Stimulated activated CD8-positive, alpha-beta memory T cell treated with anti-CD3 and anti-CD28 coated beads, Interleukin-7, amount 100 ng/mL, for 48 hours (primary cell): Measurements from ENCODE around the gene ANKRD55.
"Not testable (repeated sequence)": the region's sequence is repeated elsewhere in the genome, so short reads cannot be mapped to it uniquely, and the experiment has no call there.

Source experiments
- DNase-seq, 2 donors: peaks; one replicate each; pipeline ENCODE4 v3.0.0-alpha.2; 2020; ENCODE audit warnings: low read depth in 1 of 2; ENCODE audit errors: extremely low read depth in 1 of 2

Gene ANKRD55

DNA sequence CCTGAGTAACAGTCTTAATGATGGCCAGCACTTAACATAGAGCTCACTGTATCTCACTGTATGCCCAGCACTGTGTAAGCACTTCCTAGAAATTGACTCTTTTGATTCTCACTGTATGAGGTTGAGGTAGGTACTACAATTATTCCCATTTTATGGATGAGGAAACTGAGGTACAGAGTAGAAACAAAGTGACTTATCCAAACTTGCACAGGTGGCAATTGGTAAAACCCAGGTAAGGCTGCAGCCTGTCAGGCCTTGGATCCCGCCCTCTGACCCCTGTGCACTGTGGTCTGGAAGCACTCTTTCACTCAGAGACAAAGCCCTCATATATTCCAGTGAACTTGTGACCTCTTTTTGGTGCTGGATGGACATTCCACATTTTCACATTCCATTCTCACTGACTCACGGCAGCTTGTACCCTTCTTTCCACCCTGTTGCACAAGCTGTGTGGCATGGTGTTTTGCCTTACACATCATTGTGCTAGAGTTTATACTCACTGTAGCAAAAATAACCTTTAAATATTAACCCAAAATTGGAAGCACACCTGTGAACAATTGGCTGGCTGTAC, 21.7 kb downstream of the ANKRD55 start:
- no peak for DNase-seq

DNA sequence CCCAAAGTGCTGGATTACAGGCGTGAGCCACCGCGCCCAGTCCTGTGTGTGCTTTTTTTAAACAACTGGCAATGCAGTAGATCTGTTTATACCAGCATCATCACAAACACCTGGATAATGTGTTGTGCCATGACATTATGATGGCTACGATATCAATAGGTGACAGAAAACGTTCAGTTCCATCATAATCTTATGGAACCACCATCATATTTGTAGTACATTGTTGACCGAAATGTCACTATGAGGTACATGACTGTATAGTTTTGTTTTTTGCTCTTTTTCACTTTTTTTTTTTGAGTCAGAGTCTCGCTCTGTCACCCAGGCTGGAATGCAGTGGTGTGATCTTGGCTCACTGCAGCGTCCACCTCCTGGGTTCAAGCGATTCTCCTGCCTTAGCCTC, 24.4 kb downstream of the ANKRD55 start:
- no peak for DNase-seq

DNA sequence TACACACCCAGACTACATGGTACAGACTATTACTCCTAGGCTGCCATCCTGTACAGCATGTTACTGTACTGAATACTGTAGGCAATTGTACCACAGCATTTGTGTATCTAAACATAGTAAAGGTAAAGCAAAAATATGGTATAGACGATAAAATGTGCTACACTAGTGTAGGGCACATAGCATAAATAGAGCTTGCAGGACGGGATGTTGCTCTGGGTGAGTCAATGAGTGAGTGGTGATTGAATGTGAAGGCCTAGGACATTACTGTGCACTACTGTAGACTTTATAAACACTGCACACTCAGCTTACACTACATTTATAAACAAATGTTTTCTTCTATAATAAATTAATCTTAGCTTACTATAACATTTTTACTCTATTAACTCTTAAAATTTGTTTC, 25.6 kb downstream of the ANKRD55 start:
- no peak for DNase-seq

DNA sequence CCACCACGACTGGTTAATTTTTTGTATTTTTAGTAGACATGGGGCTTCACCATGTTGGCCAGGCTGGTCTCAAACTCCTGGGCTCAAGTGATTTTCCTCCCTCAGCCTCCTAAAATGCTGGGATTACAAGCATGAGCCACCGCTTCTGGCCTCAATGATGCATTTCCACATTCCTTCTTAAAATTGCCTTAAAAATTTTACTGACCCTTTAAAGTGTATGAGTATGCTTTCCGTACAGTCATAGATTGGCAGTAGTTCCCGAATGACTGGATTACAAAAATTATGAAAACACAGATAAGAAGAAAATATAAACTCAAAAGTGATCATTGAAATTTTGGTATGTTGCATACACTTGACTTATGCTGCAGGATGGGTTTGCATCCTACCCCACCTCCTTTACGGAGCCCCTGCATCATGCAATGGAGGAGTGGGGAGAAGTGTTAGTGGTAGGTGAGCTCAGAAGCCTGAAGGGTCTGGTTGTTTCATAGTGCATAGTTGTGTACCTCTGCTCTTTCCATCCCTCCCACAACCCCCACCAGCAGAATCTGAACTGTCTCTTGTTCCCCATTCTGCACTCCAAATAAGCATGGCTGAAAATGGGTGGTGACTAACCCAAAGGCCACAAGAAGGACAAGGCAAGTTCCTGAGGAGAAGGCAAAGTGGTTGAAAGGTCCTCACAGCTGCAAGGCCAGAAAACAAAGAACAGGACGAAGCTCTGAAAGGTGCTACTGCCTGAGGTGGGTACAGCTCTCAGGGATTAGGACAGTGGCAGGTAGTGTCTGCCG, 26.8 kb downstream of the ANKRD55 start:
- DNase-seq, result no peak

DNA sequence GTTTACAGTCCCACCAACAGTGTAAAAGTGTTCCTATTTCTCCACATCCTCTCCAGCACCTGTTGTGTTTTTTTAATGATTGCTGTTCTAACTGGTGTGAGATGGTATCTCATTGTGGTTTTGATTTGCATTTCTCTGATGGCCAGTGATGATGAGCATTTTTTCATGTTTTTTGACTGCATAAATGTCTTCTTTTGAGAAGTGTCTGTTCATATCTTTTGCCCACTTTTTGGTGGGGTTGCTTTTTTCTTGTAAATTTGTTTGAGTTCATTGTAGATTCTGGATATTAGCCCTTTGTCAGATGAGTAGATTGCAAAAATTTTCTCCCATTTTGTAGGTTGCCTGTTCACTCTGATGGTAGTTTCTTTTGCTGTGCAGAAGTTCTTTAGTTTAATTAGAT, 29.2 kb downstream of the ANKRD55 start:
- DNase-seq, result not testable (repeated sequence)

DNA sequence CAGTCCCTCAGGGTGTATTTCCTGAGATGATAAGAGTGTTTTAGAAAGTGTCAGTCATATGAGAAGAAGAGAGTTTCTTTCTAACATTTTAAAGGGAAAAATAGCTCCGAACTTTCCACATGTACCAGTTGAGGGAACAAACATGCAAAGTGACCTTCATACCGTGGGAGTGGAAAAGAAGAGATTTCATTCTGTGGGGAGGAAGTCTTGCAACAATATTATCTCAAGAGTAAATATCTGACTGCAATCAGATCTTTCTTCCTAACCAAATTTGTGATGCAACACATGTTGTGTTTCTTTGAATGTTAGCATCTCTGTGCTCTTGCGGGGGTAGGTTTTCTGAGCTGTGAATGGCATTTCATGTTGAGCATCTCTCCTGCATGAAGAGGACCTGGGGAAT, 30.6 kb downstream of the ANKRD55 start:
- DNase-seq, result no peak

DNA sequence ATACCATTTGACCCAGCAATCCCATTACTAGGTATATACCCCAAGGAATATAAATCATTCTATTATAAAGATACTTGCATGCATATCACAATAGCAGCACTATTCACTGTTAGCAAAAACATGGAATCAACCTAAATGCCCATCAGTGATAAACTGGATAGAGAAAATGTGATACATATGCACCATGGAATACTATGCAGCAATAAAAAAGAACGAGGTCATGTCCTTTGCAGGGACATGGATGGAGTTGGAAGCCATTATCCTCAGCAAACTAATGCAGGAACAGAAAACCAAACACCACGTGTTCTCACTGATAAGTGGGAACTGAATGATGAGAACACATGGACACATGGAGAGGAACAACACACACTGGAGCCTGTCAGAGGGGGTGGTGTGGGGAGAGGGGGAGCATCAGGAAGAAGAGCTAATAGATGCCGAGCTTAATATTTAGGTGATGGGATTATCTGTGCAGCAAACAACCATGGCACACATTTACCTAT, 31.3 kb downstream of the ANKRD55 start:
- not testable (repeated sequence) for DNase-seq

DNA sequence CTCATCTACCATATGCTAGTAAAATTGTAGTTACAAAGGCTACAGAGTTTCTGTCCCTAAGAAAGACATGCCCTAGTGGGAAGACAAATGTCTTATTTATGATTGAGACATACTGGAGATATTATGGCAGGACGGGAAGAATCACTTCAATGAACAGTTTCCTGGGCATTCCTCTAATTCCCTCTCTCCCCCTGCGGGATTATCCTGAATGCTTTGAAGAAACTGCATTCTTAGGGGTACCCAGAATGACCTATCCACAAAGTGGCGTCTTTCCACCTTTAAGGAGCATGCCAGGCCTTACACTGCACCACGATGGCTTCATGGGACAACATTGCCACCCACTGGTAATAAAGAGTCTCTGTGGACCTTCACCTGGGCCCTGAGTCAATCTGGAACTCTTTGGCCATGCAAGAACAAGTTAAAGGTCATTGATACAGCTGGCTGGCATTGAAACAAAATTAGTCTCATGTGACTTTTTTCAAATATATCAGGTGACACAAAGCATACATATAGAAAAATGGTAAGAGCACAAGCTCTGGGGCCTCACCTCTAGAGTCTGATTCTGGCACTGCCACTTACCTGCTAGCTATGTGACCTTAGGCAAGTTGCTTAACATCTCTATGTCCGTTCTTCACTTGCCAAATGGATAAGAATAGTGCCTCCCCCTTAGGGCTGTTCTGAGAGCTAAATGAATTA, 32.0 kb downstream of the ANKRD55 start:
- peak; percentile 3 to 23 for DNase-seq

DNA sequence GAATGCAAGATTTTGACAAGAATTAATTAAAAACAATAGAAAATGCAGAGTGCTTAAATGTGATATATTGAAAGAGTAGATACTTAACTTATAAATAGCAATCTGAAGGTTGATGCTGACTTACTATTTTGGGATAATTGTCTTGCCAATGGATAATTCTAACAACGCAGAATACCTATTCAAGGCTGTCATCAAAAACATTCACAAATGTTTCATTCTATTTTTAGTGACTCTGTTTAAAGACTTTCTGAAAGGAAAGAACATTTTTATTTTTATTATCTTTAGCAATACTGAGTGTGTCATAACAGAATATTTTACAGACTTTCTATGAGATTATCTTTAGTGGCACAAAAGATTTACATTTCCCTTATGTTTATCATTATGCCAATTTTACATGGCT, 38.1 kb downstream of the ANKRD55 start:
- DNase-seq, result no peak

DNA sequence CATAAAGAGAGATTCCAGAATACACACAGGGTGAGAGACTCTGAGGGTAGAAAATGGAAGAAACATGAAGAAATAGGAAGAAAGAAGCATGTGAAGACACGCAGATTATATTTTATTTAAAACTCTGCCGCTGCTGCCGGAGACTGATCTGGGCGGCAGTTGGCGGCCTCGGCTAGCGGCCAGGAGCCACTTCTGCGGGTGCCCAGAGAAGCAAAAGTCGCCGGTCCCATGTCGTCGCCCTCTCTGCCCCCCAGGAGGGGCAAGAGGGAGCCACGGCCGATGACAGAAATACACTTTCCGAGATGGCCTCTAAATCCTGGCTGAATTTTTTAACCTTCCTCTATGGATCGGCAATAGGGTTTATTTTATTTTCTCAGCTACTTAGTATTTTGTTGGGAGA, 40.9 kb downstream of the ANKRD55 start:
- DNase-seq, result no peak

DNA sequence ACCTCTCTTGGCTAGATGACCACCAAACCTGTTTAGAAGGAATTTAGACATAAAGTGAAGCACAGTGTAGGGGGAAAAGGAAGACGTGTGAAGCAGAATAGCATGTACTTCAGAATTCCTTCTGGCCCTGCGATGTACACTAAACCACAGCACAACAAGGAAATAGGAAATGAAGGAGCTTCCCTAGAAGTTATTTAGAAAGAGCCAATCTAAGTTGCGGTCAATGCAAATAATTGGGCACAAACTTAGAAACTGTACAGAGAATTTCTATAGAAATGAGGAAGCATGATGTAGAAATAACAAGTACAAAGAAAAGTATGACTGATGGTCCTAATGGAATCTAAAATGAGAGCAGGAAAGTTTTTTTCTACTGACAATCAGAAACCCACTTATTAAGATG, 41.5 kb downstream of the ANKRD55 start:
- DNase-seq, result no peak

DNA sequence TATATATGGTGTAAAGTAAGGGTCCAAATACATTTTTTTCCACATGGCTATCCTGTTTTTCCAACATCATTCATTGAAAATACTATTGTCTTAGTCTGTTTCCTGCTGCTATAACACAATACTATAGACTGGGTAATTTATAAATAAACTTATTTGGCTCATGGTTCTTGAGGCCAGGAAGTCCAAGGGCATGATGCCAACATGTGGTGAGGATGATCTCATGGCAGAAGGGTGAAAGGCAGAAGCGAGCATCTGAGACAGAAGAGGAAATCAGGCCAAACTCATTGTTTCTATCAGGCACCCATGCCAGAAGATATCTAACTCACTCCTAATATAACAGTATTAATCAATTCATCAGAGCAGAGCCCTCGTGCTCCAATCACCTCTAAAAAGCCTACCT, 42.6 kb downstream of the ANKRD55 start:
- no peak for DNase-seq

DNA sequence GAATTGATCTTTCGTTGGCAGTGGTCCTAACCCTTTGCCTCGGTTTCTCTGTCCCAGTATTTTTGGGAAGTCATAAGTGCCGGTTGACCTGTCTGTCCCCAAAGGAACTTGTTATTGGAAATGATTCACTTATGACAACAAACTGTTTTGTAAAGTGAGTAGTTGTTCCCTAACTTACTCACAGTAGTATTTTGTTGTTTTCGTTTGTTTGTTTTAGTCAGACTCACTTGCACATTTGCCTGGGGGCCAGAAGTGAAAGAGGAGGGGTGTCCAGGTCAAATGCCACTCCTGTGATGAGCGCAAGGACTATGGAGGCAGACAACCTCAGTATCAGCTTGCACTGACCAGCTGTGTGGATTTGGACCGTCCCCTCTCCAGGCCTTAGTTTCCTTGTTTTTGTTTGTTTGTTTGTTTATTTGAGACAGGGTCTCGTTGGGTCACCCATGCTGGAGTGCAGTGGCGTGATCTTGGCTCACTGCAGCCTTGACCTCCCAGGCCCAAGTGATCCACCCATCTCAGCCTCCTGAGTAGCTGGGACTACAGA, 47.3 kb downstream of the ANKRD55 start:
- DNase-seq, result no peak

DNA sequence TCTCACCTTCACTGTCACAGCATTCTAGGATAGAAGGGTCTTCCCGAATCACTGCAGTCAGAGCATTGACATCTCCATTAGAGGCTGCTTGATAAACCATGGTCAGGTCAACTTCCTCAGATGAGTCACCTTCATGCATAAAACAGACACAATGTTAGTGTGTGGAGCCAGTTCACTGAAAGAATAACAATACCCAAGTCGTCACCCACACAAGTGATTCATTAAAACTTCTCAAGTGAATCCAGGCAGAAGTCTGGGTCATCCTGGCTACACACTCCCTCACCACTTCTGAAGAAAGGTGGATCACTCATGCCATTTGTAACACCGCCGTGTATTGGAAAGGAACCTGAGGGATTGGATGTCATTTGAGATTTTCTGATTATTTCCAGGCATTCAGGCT, 49.6 kb downstream of the ANKRD55 start:
- no peak for DNase-seq

DNA sequence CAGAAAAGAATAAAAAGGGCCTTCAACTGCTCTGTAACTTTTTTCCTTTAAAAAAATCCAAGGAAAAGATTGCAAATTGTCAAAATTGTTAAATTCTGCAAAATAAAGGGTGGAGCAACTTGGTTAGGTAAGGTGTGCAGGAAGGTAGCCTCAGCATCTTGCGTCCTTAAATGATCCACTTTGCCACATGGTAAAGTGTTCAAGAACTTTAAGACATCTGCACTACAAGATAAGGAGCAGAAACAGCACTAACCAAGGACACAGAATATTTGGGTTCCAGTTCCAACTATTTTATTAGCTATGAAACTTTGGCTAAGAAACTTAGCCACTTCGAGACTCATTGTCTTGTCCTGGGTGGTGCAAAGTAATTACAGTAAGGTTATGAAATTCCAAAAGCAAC, 53.7 kb downstream of the ANKRD55 start:
- DNase-seq, result no peak

DNA sequence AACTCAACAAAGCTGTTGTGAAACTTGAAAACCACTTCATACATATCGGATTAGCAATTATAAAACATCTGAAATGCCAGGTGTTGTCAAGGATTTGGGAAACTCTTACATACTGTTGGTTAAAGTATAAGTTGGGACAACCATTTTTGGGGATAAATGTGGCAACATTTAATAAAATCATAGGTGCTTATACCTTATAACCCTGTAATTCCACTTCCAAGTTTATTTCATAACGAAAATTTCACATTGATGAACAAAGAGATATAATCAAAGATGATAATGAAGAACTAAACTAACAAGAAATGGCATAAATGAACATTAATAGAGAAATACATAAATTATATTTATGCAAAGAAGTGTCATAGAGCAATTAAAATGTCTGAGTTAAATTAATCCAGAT, 54.3 kb downstream of the ANKRD55 start:
- no peak for DNase-seq

DNA sequence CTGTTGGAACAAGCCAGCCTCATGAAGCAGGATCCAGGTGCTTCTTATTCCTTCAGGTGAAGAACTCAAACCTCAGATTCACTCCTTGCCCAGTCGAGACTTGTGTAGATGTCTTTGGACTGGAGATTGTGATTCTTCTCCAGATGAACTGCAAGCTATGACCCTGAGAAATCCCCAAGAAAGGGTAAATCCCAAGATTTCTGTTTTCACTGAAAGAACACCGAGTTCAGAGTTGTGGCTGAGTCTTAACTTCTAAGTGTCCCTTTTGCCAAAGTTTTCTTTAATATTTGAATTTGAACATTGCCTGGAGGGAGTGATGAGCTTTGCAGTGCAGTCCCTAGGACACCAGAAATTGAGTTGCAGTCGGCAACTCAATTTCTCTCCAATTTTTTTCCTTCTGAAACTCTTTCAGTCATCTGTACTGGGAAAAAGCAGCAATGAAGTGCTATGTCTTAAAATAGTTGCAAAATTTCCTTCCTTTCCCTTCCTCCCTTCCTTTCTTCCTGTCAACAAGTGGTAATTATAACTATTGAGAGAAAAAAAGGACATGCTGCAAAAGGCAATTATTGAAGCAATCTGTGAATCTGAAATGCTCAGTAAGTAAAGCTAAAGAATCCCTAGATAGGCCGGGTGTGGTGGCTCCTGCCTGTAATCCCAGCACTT, 56.1 kb downstream of the ANKRD55 start:
- DNase-seq, result no peak

DNA sequence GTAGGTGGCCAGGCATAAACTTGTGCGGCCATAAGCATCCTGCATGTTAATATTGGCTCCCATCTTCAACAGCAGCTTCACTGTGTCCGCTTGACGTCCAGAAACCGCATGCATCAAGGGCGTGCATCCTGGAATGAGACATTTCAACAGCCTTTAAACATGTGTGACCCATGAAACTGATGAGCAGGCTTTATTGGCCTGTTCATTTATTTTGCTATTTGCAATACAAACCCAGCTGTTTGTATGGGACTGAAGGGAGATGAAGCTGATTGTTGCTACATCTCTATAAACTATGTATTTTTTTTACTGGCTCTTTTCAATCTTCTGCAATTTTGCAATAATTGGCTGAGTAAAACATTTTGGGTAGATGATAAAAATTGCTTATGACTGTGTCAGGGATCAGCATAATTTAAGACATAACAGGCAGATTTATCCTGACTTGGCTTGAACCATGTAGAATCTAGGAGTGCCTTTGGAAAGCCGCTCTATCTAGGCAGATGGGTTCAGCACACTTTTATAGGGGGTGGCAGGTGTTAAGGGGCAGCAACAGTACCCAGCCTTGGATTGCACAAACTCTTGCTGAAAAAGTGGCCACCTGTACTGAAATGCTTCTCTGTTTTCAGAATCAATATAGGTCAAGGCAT, 56.9 kb downstream of the ANKRD55 start:
- no peak for DNase-seq

DNA sequence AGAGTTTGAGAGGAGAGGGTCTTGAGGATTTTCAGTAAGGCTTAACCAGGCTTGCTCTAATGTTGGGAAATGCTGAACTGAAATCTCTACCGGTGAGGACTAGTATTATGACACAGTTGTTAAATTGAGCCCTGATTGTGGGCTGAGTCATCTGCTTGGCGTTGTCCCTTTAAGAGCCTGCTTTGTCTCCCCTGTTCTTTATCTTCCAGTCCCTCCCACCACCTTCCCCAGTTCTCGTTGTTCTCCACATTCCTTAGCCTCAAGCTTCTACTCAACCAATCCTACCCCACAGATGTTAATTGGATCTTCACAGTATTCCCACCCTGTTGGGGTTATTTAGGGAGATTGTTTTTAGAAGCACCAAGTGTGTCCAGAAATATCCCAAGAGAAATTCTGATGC, 57.6 kb downstream of the ANKRD55 start:
- no peak for DNase-seq

DNA sequence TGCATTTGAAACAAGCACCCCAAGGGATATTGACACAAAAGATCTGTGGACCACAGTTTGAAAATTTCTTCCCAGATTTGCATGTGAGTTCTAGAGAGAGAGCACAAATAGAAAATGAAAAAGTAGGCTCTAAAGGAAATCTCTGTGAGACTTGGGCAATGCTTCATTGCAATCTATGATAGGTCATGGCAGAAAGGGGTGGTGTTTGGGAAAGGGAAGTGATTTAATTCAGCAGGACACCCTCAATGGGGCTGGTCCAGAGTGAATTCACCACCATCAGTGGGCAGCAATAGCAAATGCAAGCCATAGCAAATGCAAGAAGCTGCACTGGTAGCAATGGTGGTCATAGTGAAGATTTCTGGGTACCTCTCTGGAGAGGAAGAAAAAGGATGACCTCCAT, 58.1 kb downstream of the ANKRD55 start:
- no peak for DNase-seq

DNA sequence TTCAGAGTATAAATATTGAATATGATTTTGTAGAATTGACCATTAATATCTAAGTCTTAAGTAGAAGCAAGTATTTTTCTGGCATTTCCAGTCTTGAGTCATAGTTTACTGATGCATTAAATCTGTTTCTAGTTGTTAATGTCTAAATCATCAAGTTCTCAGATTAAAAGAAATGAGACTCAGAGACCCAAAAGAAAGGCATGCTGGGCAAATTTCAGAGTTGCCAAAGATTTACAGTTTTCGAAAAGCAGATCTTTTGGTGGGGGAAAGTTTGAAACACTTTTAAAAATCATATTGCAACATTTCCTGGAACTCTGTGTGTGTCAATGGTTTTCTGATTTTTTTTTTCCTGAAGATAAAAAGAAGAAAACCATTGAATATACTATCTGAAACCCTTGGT, 60.9 kb downstream of the ANKRD55 start:
- no peak for DNase-seq
